Activated B cell treated with CpG ODN at 0.5 μM for 24 hours (primary cell): ENCODE measurements around the gene ARFIP1. TPM values are rescaled to one million over a fixed set of nuclear protein-coding genes. Genes with fewer than 3 reads are reported as not detected.

Experiments
- ATAC-seq: fragments of 200-7000 bp; cut with Tn5 transposase; one replicate; pipeline ENCODE4 v1.10.0; 2021; ENCODE audit warnings: low read depth, mild to moderate bottlenecking, moderate library complexity
- CTCF ChIA-PET: fragments of 350-600 bp; sonication (Branson Sonifier 250); formaldehyde crosslinking; loops from one replicate; lab custom pipeline; 2021; ENCODE audit warnings: antibody characterized with exemption; lab: Charles Lee
- POLR2A ChIA-PET: fragments of 350-600 bp; sonication (Branson Sonifier 250); formaldehyde crosslinking; loops from one replicate; lab custom pipeline; 2021; ENCODE audit warnings: antibody characterized with exemption; lab: Charles Lee
- DNase-seq: peaks from one replicate; pipeline ENCODE4 v3.0.0; 2022
- H3K27ac Mint-ChIP-seq: one replicate; pipeline ENCODE4 v1.8.0; 2020; ENCODE audit warnings: mixed read lengths
- H3K27me3 Mint-ChIP-seq: one replicate; pipeline ENCODE4 v1.8.0; 2021; ENCODE audit warnings: mixed read lengths
- H3K36me3 Mint-ChIP-seq: one replicate; pipeline ENCODE4 v1.8.0; 2021; ENCODE audit warnings: low read depth, mixed read lengths
- H3K4me1 Mint-ChIP-seq: one replicate; pipeline ENCODE4 v1.8.0; 2021; ENCODE audit warnings: mixed read lengths
- H3K4me3 Mint-ChIP-seq: one replicate; pipeline ENCODE4 v1.8.0; 2020; ENCODE audit warnings: mild to moderate bottlenecking, mixed read lengths
- H3K9me3 Mint-ChIP-seq: one replicate; pipeline ENCODE4 v1.8.0; 2020; ENCODE audit warnings: mixed read lengths
- CTCF ChIP-seq: fragments of 200-600 bp; IDR thresholded peaks from one replicate; pipeline ENCODE4 v1.8.0; 2022; ENCODE audit warnings: antibody characterized with exemption, mild to moderate bottlenecking
- intact Hi-C: fragments of 100-400 bp; cut with micrococcal nuclease; formaldehyde crosslinking; loops from one replicate; pipeline ENCODE4 v1.15.1; 2024
- total RNA-seq: library from RNA; stranded (reverse); gene quantifications from 2 replicates; pipeline ENCODE4 v1.2.3, GENCODE V29; 2022

Gene ARFIP1
- total RNA-seq, 1 donor from 2014 or later: 19.5 TPM

- POLR2A ChIA-PET: no interaction called here
- ATAC-seq (no peak), DNase-seq (no peak)
- Mint-ChIP-seq H3K27ac (no peak overlapping the region), H3K4me3 (no peak overlapping the region), H3K9me3 (no peaks in the 10 kb centered on the region), H3K4me1 (peaks cover 6% of the 10 kb centered on the region), H3K36me3 (no peaks in the 10 kb centered on the region), H3K27me3 (no peaks in the 10 kb centered on the region)
- TF ChIP-seq CTCF: no peak
- intact Hi-C loops: no loop called here
- CTCF ChIA-PET: no interaction called here
Observed at GRCh38 chr4:152960082-152960481, 180.3 kb downstream of the ARFIP1 start.

GRCh38 chr4:152961014-152961772 is 181.4 kb downstream of the ARFIP1 start:
- no peak overlapping the region for H3K4me3 Mint-ChIP-seq
- no peak overlapping the region for H3K27ac Mint-ChIP-seq
- DNase-seq (no peak), ATAC-seq (no peak)
- no peak for TF ChIP-seq CTCF
- peaks cover 10% of the 10 kb centered on the region for H3K4me1 Mint-ChIP-seq
- H3K36me3 Mint-ChIP-seq: no peaks in the 10 kb centered on the region
- no peaks in the 10 kb centered on the region for H3K9me3 Mint-ChIP-seq
- POLR2A ChIA-PET: no interaction called here
- no peaks in the 10 kb centered on the region for H3K27me3 Mint-ChIP-seq
- intact Hi-C loops: no loop called here
- CTCF ChIA-PET: no interaction called here

GRCh38 chr4:152961773-152962115 is 182.0 kb downstream of the ARFIP1 start:
- H3K4me3 Mint-ChIP-seq: no peak overlapping the region
- no peaks in the 10 kb centered on the region for H3K9me3 Mint-ChIP-seq
- intact Hi-C loops: no loop called here
- no peak overlapping the region for H3K27ac Mint-ChIP-seq
- POLR2A ChIA-PET: no interaction called here
- no peaks in the 10 kb centered on the region for H3K36me3 Mint-ChIP-seq
- no peak for ATAC-seq
- no peak for TF ChIP-seq CTCF
- DNase-seq: no peak
- H3K27me3 Mint-ChIP-seq: no peaks in the 10 kb centered on the region
- CTCF ChIA-PET: no interaction called here
- H3K4me1 Mint-ChIP-seq: peaks cover 10% of the 10 kb centered on the region

Other genes starting within 250 kb of the ARFIP1 start
- 96.5 and 102 TPM in 2 replicates for gene FBXW7, start 243.9 kb upstream of the ARFIP1 start, total RNA-seq
- 47.5 and 59.9 TPM in 2 replicates for gene TMEM154, start 100.0 kb upstream of the ARFIP1 start, total RNA-seq
- 0.24 and 0.44 TPM in 2 replicates for gene TIGD4, start 224 bp upstream of the ARFIP1 start, total RNA-seq
- gene FHDC1, start 156.4 kb downstream of the ARFIP1 start, total RNA-seq: 0.12 and 0.33 TPM in 2 replicates